Activated B cell treated with CpG ODN at 0.5 μM for 24 hours (primary cell): ENCODE measurements around the gene CERS1. TPM values are rescaled to one million over a fixed set of nuclear protein-coding genes. Genes with fewer than 3 reads are reported as not detected.

Experiments
- ATAC-seq: fragments of 200-7000 bp; cut with Tn5 transposase; one replicate; pipeline ENCODE4 v1.10.0; 2021; ENCODE audit warnings: low read depth, mild to moderate bottlenecking, moderate library complexity
- CTCF ChIA-PET: fragments of 350-600 bp; sonication (Branson Sonifier 250); formaldehyde crosslinking; loops from one replicate; lab custom pipeline; 2021; ENCODE audit warnings: antibody characterized with exemption; lab: Charles Lee
- POLR2A ChIA-PET: fragments of 350-600 bp; sonication (Branson Sonifier 250); formaldehyde crosslinking; loops from one replicate; lab custom pipeline; 2021; ENCODE audit warnings: antibody characterized with exemption; lab: Charles Lee
- DNase-seq: peaks from one replicate; pipeline ENCODE4 v3.0.0; 2022
- H3K27ac Mint-ChIP-seq: one replicate; pipeline ENCODE4 v1.8.0; 2020; ENCODE audit warnings: mixed read lengths
- H3K27me3 Mint-ChIP-seq: one replicate; pipeline ENCODE4 v1.8.0; 2021; ENCODE audit warnings: mixed read lengths
- H3K36me3 Mint-ChIP-seq: one replicate; pipeline ENCODE4 v1.8.0; 2021; ENCODE audit warnings: low read depth, mixed read lengths
- H3K4me1 Mint-ChIP-seq: one replicate; pipeline ENCODE4 v1.8.0; 2021; ENCODE audit warnings: mixed read lengths
- H3K4me3 Mint-ChIP-seq: one replicate; pipeline ENCODE4 v1.8.0; 2020; ENCODE audit warnings: mild to moderate bottlenecking, mixed read lengths
- H3K9me3 Mint-ChIP-seq: one replicate; pipeline ENCODE4 v1.8.0; 2020; ENCODE audit warnings: mixed read lengths
- intact Hi-C: fragments of 100-400 bp; cut with micrococcal nuclease; formaldehyde crosslinking; loops from one replicate; pipeline ENCODE4 v1.15.1; 2024
- total RNA-seq: library from RNA; stranded (reverse); gene quantifications from 2 replicates; pipeline ENCODE4 v1.2.3, GENCODE V29; 2022
- TF ChIP-seq, protein P1 (sequence below): fragments of 200-600 bp; IDR thresholded peaks from one replicate; pipeline ENCODE4 v1.8.0; 2022; ENCODE audit warnings: antibody characterized with exemption, mild to moderate bottlenecking

The CERS1 gene
- total RNA-seq, 1 donor from 2014 or later, result not detected

DNA sequence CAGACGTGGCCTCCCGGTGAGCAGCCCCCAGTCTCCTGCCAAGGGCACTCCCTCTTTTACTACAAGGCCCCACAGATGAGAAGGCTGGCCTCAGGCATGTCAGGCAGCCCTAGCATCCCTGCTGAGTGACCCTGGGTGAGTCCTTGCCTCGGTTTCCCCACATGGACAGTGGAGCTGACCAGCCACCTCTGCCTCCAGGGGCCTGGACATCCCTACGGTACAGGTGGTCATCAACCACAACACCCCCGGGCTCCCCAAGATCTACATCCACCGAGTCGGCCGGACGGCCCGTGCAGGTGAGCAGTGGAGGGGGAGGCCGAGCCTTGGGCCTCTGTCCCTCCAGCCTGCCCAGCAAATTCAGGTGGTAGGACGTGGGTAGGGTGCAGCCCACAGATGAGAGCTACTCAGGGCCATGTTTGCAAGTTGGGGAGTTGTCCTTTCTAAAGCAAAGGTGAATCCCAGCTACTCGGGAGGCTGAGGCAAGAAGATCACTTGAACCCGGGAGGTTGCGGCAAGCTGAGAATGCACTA is 28.8 kb upstream of the CERS1 start:
- intact Hi-C loops, result no loop called here
- H3K36me3 Mint-ChIP-seq, result peaks cover 66% of the 10 kb centered on the region
- no peak for DNase-seq
- no peak overlapping the region for H3K27ac Mint-ChIP-seq
- TF ChIP-seq, protein P1, sequence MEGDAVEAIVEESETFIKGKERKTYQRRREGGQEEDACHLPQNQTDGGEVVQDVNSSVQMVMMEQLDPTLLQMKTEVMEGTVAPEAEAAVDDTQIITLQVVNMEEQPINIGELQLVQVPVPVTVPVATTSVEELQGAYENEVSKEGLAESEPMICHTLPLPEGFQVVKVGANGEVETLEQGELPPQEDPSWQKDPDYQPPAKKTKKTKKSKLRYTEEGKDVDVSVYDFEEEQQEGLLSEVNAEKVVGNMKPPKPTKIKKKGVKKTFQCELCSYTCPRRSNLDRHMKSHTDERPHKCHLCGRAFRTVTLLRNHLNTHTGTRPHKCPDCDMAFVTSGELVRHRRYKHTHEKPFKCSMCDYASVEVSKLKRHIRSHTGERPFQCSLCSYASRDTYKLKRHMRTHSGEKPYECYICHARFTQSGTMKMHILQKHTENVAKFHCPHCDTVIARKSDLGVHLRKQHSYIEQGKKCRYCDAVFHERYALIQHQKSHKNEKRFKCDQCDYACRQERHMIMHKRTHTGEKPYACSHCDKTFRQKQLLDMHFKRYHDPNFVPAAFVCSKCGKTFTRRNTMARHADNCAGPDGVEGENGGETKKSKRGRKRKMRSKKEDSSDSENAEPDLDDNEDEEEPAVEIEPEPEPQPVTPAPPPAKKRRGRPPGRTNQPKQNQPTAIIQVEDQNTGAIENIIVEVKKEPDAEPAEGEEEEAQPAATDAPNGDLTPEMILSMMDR, result no peak
- H3K4me3 Mint-ChIP-seq, result no peak overlapping the region
- no peak for ATAC-seq
- no peaks in the 10 kb centered on the region for H3K9me3 Mint-ChIP-seq
- H3K27me3 Mint-ChIP-seq, result no peaks in the 10 kb centered on the region
- peaks cover 13% of the 10 kb centered on the region for H3K4me1 Mint-ChIP-seq
- ChIA-PET POLR2A (no interaction called here), CTCF (no interaction called here)

GRCh38 chr19:18922228-18922985 is 26.4 kb upstream of the CERS1 start:
- ATAC-seq (no peak), DNase-seq (no peak)
- TF ChIP-seq, protein P1, result no peak
- H3K9me3 Mint-ChIP-seq, result no peaks in the 10 kb centered on the region
- H3K27me3 Mint-ChIP-seq, result no peaks in the 10 kb centered on the region
- H3K27ac Mint-ChIP-seq, result no peak overlapping the region
- peaks cover 68% of the 10 kb centered on the region for H3K36me3 Mint-ChIP-seq
- no peak overlapping the region for H3K4me3 Mint-ChIP-seq
- CTCF ChIA-PET, result no interaction called here
- peaks cover 33% of the 10 kb centered on the region for H3K4me1 Mint-ChIP-seq
- POLR2A ChIA-PET, result no interaction called here
- intact Hi-C loops, result no loop called here

DNA sequence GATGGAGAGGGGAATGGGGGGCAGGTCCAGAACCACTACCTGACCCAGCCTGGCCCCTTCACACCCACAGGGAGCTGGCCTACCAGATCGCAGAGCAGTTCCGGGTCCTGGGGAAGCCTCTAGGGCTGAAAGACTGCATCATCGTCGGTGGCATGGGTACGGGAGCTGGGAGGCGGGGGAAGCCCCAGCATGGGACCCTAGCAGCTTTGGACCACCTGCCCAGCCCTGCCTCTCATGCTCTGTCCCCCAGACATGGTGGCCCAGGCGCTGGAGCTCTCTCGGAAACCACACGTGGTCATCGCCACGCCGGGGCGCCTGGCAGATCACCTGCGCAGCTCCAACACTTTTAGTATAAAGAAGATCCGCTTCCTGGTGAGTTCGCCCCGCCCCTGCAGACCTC is 25.6 kb upstream of the CERS1 start:
- H3K27me3 Mint-ChIP-seq, result no peaks in the 10 kb centered on the region
- peaks cover 37% of the 10 kb centered on the region for H3K4me1 Mint-ChIP-seq
- DNase-seq, result no peak
- intact Hi-C loops, result no loop called here
- TF ChIP-seq, protein P1, result no peak
- peaks cover 64% of the 10 kb centered on the region for H3K36me3 Mint-ChIP-seq
- ATAC-seq, result no peak
- H3K9me3 Mint-ChIP-seq, result no peaks in the 10 kb centered on the region
- H3K4me3 Mint-ChIP-seq, result peak overlapping the region; percentile 48
- CTCF ChIA-PET, result no interaction called here
- no peak overlapping the region for H3K27ac Mint-ChIP-seq
- POLR2A ChIA-PET, result interaction anchor here (0.6 kb wide), 1 partner anchor 9 kb away, joined by 3 read pairs; no protein-coding TSS in a partner anchor

DNA sequence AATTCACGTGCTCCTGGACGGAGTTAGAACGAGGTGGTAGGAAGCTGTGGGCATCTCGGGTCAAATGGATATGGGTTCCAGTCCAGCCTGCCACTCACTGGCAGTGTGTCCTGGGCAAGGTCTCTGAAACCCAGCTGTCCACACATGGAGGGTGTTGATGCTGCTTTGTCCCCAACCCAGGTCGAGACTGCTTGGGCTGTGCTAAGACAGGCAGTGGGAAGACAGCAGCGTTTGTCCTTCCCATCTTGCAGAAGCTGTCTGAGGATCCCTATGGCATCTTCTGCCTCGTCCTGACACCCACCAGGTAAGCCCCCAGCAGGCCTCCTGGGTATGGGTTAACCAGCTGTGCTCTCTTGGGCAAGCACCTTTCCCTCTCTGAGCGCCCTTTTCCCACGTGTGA is 24.4 kb upstream of the CERS1 start:
- ATAC-seq (no peak), DNase-seq (no peak)
- peaks cover 41% of the 10 kb centered on the region for H3K4me1 Mint-ChIP-seq
- H3K27ac Mint-ChIP-seq, result no peak overlapping the region
- H3K27me3 Mint-ChIP-seq, result no peaks in the 10 kb centered on the region
- peak overlapping the region; percentile 91 for H3K4me3 Mint-ChIP-seq
- TF ChIP-seq, protein P1, result no peak
- POLR2A ChIA-PET, result interaction anchor here (0.7 kb wide), 1 partner anchor 717 kb away, joined by 4 read pairs; the partner anchor contains the start of gene RAB3A
- H3K36me3 Mint-ChIP-seq, result peaks cover 60% of the 10 kb centered on the region
- CTCF ChIA-PET, result interaction anchor here (0.9 kb wide), 1 partner anchor 21 kb away, joined by 3 read pairs; the partner anchor contains the start of gene HOMER3
- intact Hi-C loops, result no loop called here
- H3K9me3 Mint-ChIP-seq, result no peaks in the 10 kb centered on the region

- H3K4me1 Mint-ChIP-seq, result peaks cover 46% of the 10 kb centered on the region
- H3K9me3 Mint-ChIP-seq, result no peaks in the 10 kb centered on the region
- ATAC-seq, result no peak
- ChIA-PET POLR2A (interaction anchor here (0.5 to 2.0 kb wide), 22 partner anchors 8 to 640 kb away, joined by 3 to 23 read pairs (median 4); partner anchors contain the start of genes KXD1, REX1BD, SLC25A42 and UBA52), CTCF (interaction anchor here (0.9 to 1.2 kb wide), 3 partner anchors 22 to 469 kb away, joined by 3 to 4 read pairs (median 3); partner anchors contain the start of genes HOMER3 and KXD1)
- DNase-seq, result no peak
- TF ChIP-seq, protein P1, result no peak
- no peaks in the 10 kb centered on the region for H3K27me3 Mint-ChIP-seq
- peak overlapping the region; percentile 91 for H3K4me3 Mint-ChIP-seq
- H3K36me3 Mint-ChIP-seq, result peaks cover 64% of the 10 kb centered on the region
- intact Hi-C loops, result loop anchor here (1.0 to 10.0 kb wide), 13 partner anchors 12 to 400 kb away; partner anchors contain the start of genes ARMC6, BORCS8, CRTC1 and ELL
- peak overlapping the region; percentile 60 for H3K27ac Mint-ChIP-seq
Observed at GRCh38 chr19:18919900-18920214, 23.9 kb upstream of the CERS1 start.
